C4-2B (cell line): ENCODE data around the gene MAN1A2.

Experiments
- ZFX ChIP-seq: fragments of 450-650 bp; IDR thresholded peaks from 2 replicates; pipeline ENCODE4 v1.6.1; 2017
- TF ChIP-seq, protein P1 (sequence below): fragments of 450-650 bp; conservative IDR thresholded peaks from 2 replicates; pipeline ENCODE4 v1.5.1; 2017; ENCODE audit warnings: mild to moderate bottlenecking

DNA sequence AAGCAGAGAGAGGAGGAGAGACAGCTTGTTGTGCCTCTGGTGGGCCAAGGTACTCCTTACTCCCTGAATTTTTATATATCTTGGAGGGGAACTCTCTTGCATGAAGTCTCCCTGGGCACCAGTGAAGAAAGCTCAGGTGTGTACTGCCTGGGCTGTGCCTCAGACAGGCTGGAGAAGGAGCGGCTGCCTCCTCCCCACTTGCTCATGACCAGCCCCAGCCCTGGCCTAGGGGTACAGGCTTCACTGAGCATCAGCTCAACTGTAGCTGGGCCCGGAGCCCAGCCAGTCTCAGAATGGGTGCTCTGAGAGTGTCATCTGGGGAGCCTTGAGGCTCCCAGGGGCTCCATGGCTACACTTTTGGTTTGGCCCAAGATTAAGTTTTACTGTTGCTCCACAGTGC is 193.8 kb downstream of the MAN1A2 start:
- TF ChIP-seq, protein P1, sequence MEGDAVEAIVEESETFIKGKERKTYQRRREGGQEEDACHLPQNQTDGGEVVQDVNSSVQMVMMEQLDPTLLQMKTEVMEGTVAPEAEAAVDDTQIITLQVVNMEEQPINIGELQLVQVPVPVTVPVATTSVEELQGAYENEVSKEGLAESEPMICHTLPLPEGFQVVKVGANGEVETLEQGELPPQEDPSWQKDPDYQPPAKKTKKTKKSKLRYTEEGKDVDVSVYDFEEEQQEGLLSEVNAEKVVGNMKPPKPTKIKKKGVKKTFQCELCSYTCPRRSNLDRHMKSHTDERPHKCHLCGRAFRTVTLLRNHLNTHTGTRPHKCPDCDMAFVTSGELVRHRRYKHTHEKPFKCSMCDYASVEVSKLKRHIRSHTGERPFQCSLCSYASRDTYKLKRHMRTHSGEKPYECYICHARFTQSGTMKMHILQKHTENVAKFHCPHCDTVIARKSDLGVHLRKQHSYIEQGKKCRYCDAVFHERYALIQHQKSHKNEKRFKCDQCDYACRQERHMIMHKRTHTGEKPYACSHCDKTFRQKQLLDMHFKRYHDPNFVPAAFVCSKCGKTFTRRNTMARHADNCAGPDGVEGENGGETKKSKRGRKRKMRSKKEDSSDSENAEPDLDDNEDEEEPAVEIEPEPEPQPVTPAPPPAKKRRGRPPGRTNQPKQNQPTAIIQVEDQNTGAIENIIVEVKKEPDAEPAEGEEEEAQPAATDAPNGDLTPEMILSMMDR = no peak
- TF ChIP-seq ZFX = no peak
